ENCODE data around the gene MMP14. TPM values are rescaled to one million over a fixed set of nuclear protein-coding genes. Genes with fewer than 3 reads are reported as not detected.

The MMP14 gene
- total and polyA plus RNA-seq, 2 of the 8 experiments (the other 6 are each of a cell fraction or from before 2014, with no cell fraction given), result 58.2 to 86.8 TPM

DNA sequence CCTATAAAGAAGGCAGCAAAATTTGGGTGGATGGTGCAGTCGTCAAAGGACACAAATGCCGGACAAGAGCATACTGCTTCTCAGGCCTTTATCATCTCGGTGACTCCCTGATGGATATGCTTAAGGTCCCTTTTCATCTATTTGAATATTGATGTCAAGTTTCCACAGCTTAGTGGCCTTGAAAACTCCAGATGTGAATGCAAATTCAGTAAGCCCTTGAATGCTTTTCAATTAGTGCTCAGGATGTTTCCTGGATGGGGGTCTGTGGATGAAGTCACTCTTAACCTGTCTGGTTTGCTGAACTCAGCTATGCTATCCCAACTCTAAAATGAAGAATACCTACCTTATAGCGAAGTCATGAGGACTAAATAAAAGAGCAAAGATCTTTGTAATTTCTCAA, 57.3 kb downstream of the MMP14 start:
- no peaks in the 10 kb centered on the region for H3K23me2 ChIP-seq (ENCODE audit: low read depth, low read length)
- H3K79me1 ChIP-seq (ENCODE audit: low read depth, low read length), result no peaks in the 10 kb centered on the region
- FAIRE-seq (no peak), DNase-seq (ENCODE audit: low read depth in 1 of 2, low spot score in 2 of 2) (no peak)
- no peak overlapping the region for H3K9ac ChIP-seq (replicated peaks in 1 of 4; ENCODE audit: extremely low read depth in 1 of 4, low read depth in 3 of 4, low read length in 3 of 4)
- ChIA-PET POLR2A (ENCODE audit: partially characterized antibody) (interaction anchor here (1.3 to 1.6 kb wide), 3 partner anchors 22 to 55 kb away, joined by 3 to 5 read pairs (median 3); partner anchors contain the start of genes LRP10 and RBM23), CTCF (ENCODE audit: partially characterized antibody) (interaction anchor here (0.6 to 14.9 kb wide), 10 partner anchors 6 to 337 kb away, joined by 3 to 158 read pairs (median 4); partner anchors contain the start of genes LRP10 and REM2)
- no peak overlapping the region for H4K91ac ChIP-seq (replicated peaks; ENCODE audit: insufficient read length, low read length)
- peaks cover 10 to 30% (median 25%) of the 10 kb centered on the region in 4 experiments for H3K27me3 ChIP-seq (replicated peaks in 1 of 4; ENCODE audit: control insufficient read depth in 3 of 4, extremely low read depth in 1 of 4, insufficient read depth in 3 of 4, low read length in 3 of 4)
- H3K36me3 ChIP-seq (ENCODE audit: control insufficient read depth in 2 of 4, insufficient read depth in 4 of 4, low read length in 3 of 4), result no peaks in the 10 kb centered on the region
- H3K9me3 ChIP-seq (ENCODE audit: insufficient read depth in 2 of 2, low read depth in 1 of 2, low read length in 1 of 2), result no peaks in the 10 kb centered on the region
- H4K8ac ChIP-seq (ENCODE audit: extremely low read depth, insufficient read depth, low read length), result no peak overlapping the region
- H4K20me1 ChIP-seq (replicated peaks in 1 of 2; ENCODE audit: control insufficient read depth in 1 of 2, insufficient read depth in 2 of 2, low read length in 2 of 2), result peaks cover 0 to 2% of the 10 kb centered on the region in 2 experiments
- H3K14ac ChIP-seq (ENCODE audit: insufficient read length), result no peak overlapping the region
- H3K4me2 ChIP-seq (ENCODE audit: insufficient read depth in 1 of 2, low read depth in 2 of 2, low read length in 2 of 2), result no peak overlapping the region
- 88% methylated on average over 4 of the region's 4 CpGs; no CpG with 5 or more reads in 1 of the 2 experiments for WGBS, 2 experiments (ENCODE audit: extremely low coverage in 1 of 2, insufficient coverage in 1 of 2, insufficient read length in 1 of 2, insufficient replicate concordance in 2 of 2, low coverage in 1 of 2, low lambda C conversion rate in 2 of 2, missing lambda C conversion rate in 1 of 2)
- H3K56ac ChIP-seq (replicated peaks; ENCODE audit: insufficient read length, low read depth, low read length), result no peak overlapping the region
- H2AK5ac ChIP-seq (ENCODE audit: low read depth, low read length), result no peak overlapping the region
- no peaks in the 10 kb centered on the region for H3K4me1 ChIP-seq (replicated peaks in 1 of 4; ENCODE audit: control insufficient read depth in 3 of 4, insufficient read depth in 4 of 4, low read length in 3 of 4)
- no peak overlapping the region for H2BK15ac ChIP-seq (ENCODE audit: low read length)
- H3K79me2 ChIP-seq (ENCODE audit: control insufficient read depth in 1 of 2, insufficient read depth in 2 of 2, low read length in 2 of 2), result no peaks in the 10 kb centered on the region
- H2BK12ac ChIP-seq (ENCODE audit: low read depth, low read length), result no peak overlapping the region
- no peak overlapping the region for H2BK5ac ChIP-seq (ENCODE audit: low read depth, low read length)
- H2BK20ac ChIP-seq (ENCODE audit: low read length), result no peak overlapping the region
- no peak overlapping the region for H3K4ac ChIP-seq (replicated peaks; ENCODE audit: insufficient read length, low read depth, low read length)
- H3K4me3 ChIP-seq (ENCODE audit: extremely low read depth in 1 of 4, insufficient read depth in 2 of 4, low read depth in 3 of 4, low read length in 4 of 4), result no peak overlapping the region
- no peak overlapping the region for H3K27ac ChIP-seq (ENCODE audit: low read depth, low read length)
- no peak overlapping the region for H2AFZ ChIP-seq (ENCODE audit: low read length)
- H3K23ac ChIP-seq (ENCODE audit: insufficient read length), result no peak overlapping the region
- H2BK120ac ChIP-seq (replicated peaks; ENCODE audit: low read depth, low read length), result no peak overlapping the region
- H3K18ac ChIP-seq (ENCODE audit: extremely low read depth, low read length), result no peak overlapping the region
- H4K5ac ChIP-seq (ENCODE audit: insufficient read length, low read depth, low read length), result no peak overlapping the region
- TF ChIP-seq HDAC2 (IDR thresholded peaks at IDR 0.05; ENCODE audit: borderline replicate concordance in 1 of 2, low read depth in 2 of 2, low read length in 2 of 2), result no peak
- TF ChIP-seq RFX5 (IDR thresholded peaks at IDR 0.05; ENCODE audit: borderline replicate concordance, low read depth, low read length), result no peak
- TF ChIP-seq SP2 (IDR thresholded peaks at IDR 0.05; ENCODE audit: low read length), result no peak
- TF ChIP-seq TAF7 (optimal IDR thresholded peaks at IDR 0.05; ENCODE audit: borderline replicate concordance, low read depth, low read length), result no peak
- no peak for TF ChIP-seq RBBP5 (IDR thresholded peaks at IDR 0.05; ENCODE audit: borderline replicate concordance, low read depth, low read length)
- no peak for TF ChIP-seq PHF8 (conservative IDR thresholded peaks at IDR 0.05; ENCODE audit: low read depth, low read length)
- TF ChIP-seq EGR1 (IDR thresholded peaks at IDR 0.05; ENCODE audit: borderline replicate concordance, low read depth, low read length), result no peak
- TF ChIP-seq CEBPB (IDR thresholded peaks at IDR 0.05; ENCODE audit: low read depth, low read length), result no peak
- no peak for TF ChIP-seq JUN (IDR thresholded peaks at IDR 0.05; ENCODE audit: low read depth, low read length)
- no peak for TF ChIP-seq CTBP2 (IDR thresholded peaks at IDR 0.05; ENCODE audit: borderline replicate concordance, insufficient read depth, insufficient read length, low read length)
- TF ChIP-seq SUZ12 (IDR thresholded peaks at IDR 0.05; ENCODE audit: low read length), result no peak
- TF ChIP-seq ASH2L (IDR thresholded peaks at IDR 0.05; ENCODE audit: low read length), result no peak
- TF ChIP-seq CHD1 (IDR thresholded peaks at IDR 0.05; ENCODE audit: low read depth, low read length), result no peak
- TF ChIP-seq SRF (IDR thresholded peaks at IDR 0.05; ENCODE audit: low read depth, low read length), result no peak
- TF ChIP-seq BACH1 (IDR thresholded peaks at IDR 0.05; ENCODE audit: low read length), result no peak

Measured in H1 (cell line).